HG02943 (cell line): Measurements from ENCODE around the gene PEX14.

ENCODE experiments used
- ATAC-seq: cut with Tn5 transposase; IDR thresholded peaks from one replicate; pipeline ENCODE4 v1.9.1; 2021; ENCODE audit warnings: mild to moderate bottlenecking, low read depth, moderate library complexity; ENCODE audit not compliant: unreplicated experiment

The PEX14 gene

GRCh38 chr1:10515976-10516750 is 41.4 kb downstream of the PEX14 start:
- no peak for ATAC-seq

GRCh38 chr1:10516925-10517676 is 42.4 kb downstream of the PEX14 start:
- no peak for ATAC-seq

DNA sequence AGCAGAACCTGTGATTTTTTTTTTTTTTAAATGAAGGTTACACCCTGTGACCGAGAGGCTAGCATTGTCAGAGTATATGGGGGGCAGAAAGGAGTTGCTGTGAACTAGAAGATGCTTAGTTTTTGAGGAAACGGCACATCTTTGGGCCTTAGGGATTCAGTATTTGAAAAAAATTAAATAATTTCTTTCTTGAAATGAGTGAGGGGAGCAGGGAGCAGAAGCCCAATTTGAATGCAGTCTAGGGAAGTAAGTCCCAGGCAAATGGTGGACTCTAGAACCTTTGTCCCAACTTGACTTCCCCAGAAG is 42.9 kb downstream of the PEX14 start:
- ATAC-seq = no peak

GRCh38 chr1:10519016-10519417 is 44.3 kb downstream of the PEX14 start:
- no peak for ATAC-seq

GRCh38 chr1:10520497-10520896 is 45.7 kb downstream of the PEX14 start:
- ATAC-seq = no peak

GRCh38 chr1:10520952-10521351 is 46.2 kb downstream of the PEX14 start:
- ATAC-seq = no peak

DNA sequence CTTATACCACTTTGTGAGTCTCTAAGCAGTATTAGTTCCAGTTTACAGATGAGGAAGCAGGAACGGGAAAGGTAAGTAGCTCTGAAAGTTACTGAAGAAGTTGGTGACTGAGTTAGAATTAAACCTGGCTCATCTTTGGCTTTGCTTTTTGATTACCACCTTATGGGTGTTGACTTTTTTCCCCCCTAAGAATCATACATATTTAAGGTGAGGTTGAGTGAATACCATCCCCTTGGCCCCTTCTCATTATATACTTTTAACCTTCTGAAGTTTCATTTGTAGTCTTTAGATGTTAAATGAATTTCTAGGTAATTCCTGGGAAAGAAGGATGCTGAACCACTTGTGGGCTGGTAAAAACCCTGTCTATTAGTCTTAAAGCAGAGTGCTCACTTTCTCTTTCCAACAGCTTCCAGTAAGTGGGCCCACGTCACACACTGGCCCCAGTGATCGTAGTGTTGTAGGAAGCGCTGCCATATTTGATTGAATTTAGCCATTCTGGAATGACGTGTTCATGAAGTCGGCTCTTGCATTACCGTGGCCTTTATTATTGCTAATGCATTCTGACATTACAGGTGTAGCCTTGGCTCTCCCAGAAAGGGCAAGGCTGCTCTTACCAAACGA is 46.9 kb downstream of the PEX14 start:
- no peak for ATAC-seq

- no peak for ATAC-seq
Observed at GRCh38 chr1:10522322-10522860, 47.6 kb downstream of the PEX14 start.

DNA sequence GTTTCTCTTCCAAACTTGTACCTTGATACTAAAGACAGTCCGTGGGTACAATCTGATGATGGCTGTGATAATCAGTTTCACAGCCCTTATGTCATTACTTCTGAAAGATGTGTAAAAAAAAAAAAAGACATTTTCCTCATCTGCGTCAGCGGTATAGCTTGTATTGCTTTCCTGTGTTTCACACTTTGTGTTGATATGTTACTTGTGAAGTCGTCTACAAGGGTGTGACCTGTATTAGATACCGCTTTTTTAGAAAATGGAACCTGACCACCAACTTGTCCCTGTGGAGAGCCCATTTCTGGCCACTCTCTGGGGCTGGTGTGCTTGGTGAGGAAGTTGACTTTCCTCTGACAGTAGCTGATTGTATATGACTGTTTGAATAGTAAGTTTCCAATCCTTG is 50.5 kb downstream of the PEX14 start:
- ATAC-seq = no peak

DNA sequence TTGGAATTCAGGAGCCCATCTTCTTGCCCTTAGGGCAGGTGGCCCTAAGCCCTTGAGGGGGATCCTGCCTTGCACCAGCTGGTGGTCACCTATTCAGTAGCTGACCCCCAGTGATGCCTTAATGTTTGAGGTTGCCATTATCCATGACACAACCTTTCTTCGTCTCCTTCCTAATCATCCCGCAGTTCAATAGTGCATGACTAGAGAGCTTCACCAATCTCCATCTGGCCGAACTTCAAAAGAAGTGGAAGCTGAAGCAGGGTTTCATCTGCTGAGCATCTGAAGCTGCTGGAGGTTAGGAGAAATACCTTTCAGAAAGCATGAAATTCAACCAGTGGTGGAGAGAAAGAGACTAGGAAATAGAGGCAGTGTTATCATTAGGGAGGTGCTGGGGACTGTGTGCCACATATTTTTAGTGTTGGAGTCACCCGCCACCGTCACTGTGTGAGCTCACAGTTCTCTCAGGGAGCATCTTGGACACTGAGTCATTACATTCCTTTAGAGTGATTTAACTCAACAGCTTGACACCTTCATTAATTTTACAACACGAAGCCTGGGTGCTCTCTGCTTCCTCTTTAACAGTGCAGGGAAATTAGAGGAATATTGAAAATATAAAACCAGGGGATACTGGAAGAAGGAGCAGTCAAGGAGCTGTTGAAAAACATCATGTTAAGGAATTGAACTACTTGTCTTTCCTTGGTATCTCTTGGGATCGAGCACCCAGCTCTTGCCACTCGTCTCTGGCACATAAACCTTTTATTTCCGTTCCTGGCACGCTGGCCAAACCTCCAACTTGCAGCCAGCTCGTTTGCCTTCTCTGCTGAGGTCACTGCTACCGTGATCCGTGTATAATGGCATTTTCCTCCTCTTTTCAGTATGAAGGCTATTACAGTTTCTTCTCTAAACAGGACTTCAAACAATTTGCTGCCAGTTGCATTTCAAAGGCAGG is 53.6 kb downstream of the PEX14 start:
- ATAC-seq = no peak

- no peak for ATAC-seq
Observed at GRCh38 chr1:10529091-10529490, 54.3 kb downstream of the PEX14 start.

- ATAC-seq = no peak
Observed at GRCh38 chr1:10529765-10530164, 55.0 kb downstream of the PEX14 start.

GRCh38 chr1:10530281-10530740 is 55.6 kb downstream of the PEX14 start:
- no peak for ATAC-seq

DNA sequence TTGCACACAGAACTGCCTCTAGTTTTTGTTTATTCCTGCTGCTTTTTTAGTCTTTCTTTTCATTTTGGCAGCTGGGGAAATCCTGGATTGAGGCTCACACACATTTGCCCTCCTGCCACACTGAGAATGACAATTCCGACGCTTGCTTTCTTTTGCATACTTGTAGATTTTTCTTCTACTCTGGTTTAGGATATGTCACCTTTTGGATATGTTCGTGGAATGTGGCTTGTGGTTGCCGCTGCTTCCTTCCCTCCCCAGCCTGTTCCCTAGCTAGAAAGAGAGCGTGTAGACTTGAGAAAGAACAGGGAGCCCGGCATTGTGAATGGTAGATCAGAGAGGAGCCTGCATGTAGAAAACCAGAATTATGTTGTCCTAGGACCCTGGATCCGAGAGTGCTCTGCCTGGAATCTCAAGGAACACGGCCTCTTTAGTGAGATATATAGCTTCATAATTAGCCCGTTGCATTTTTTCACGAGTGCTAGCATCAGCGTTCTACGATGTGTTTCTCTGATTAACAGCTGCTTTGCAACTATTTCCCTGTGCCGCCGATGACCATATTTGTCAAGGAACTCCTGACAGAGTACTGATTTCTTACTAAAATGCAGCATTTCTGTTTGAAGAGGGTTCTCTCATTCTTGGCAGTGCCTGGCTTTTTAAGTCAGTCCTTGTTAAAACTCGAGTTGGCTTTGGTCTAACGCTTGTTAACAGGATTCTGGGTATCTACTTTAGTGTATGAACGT is 56.2 kb downstream of the PEX14 start:
- ATAC-seq = no peak

DNA sequence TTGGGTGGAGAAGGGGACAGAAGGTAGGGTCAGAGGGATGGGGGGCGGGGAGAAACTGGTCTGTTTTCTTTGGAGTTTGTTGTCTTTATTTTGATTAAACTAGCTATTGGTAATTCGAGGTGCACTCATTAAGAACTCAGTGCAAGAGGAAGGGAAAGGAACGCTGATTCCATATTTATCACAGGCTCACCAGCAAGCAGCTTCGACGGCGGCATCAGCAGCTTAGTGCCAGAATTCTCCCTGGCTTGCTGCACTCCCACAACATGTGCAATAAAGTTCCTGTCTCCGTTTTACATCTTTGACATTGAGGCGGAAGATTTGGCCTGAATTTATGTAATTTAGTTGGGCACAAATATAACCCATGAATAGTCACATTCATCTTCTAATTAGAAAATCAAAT is 57.6 kb downstream of the PEX14 start:
- no peak for ATAC-seq

- ATAC-seq = no peak
Observed at GRCh38 chr1:10534519-10534918, 59.8 kb downstream of the PEX14 start.

- ATAC-seq = no peak
Observed at GRCh38 chr1:10536133-10536770, 61.5 kb downstream of the PEX14 start.

GRCh38 chr1:10537082-10537766 is 62.5 kb downstream of the PEX14 start:
- ATAC-seq = no peak
